Adrenal gland (tissue), 12 donors: ENCODE results near the gene SMC1B. TPM values are rescaled to one million over a fixed set of nuclear protein-coding genes. Genes with fewer than 3 reads are reported as not detected.
A peak's percentile ranks its signal among the peaks of the same experiment; 100 is the strongest.

Experiments used
- DNase-seq, 7 donors: peaks; one replicate each; pipeline ENCODE4 v3.0.0-alpha.2; 2019 to 2020
- H3K27ac ChIP-seq, 5 donors: fragments of 200-600 bp; sonication (generic) in 4 of 5; 1 replicate in 3 of 5; 2 replicates in 2 of 5; pipeline versions ENCODE4 v1.5.1 to v1.8.0; 2016 to 2020; ENCODE audit warnings: mild to moderate bottlenecking in 1 of 5
- H3K27me3 ChIP-seq: fragments of 200-600 bp; 2 replicates; pipeline ENCODE4 v1.8.0; 2021
- H3K36me3 ChIP-seq, 2 donors: fragments of 200-600 bp; replicated peaks in 1 of 2; 1 replicate in 1 of 2; 2 replicates in 1 of 2; pipeline versions ENCODE4 v1.5.1 to v1.8.0; 2018 to 2022
- H3K4me1 ChIP-seq, 2 donors: fragments of 200-600 bp; replicated peaks in 1 of 2; 1 replicate in 1 of 2; 2 replicates in 1 of 2; pipeline versions ENCODE4 v1.5.1 to v1.8.0; 2018 to 2021
- H3K4me3 ChIP-seq, 4 donors: fragments of 200-600 bp; sonication (generic) in 3 of 4; one replicate each; pipeline ENCODE4 v1.5.1; 2016 to 2018
- H3K9me3 ChIP-seq, 3 donors: fragments of 200-600 bp; sonication (generic) in 1 of 3; replicated peaks in 1 of 3; 1 replicate in 2 of 3; 2 replicates in 1 of 3; pipeline versions ENCODE4 v1.5.1 to v1.8.0; 2016 to 2021
- CTCF ChIP-seq, 6 experiments: fragments of 450-650 bp in 4 of 6; fragments of 200-600 bp in 2 of 6; sonication (generic) in 1 of 6; IDR thresholded peaks; 1 replicate in 5 of 6; 2 replicates in 1 of 6; pipeline versions ENCODE4 v1.5.1 to v1.8.0; 2016 to 2021; ENCODE audit warnings: antibody characterized with exemption in 6 of 6, mild to moderate bottlenecking in 2 of 6, moderate library complexity in 1 of 6
- POLR2A ChIP-seq, 2 donors: fragments of 450-650 bp; IDR thresholded peaks; one replicate each; pipeline ENCODE4 v1.6.1; 2017; ENCODE audit warnings: antibody characterized with exemption in 2 of 2, mild to moderate bottlenecking in 2 of 2, moderate library complexity in 1 of 2
- WGBS, 4 donors: extraction: QIAGEN DNeasy Blood & Tissue Kit in 2 of 4; methylation state at CpG; one replicate each; pipeline versions ENCODE4 v1.1.5 to v1.1.7; 2013 to 2017; 5-methylcytosine and 5-hydroxymethylcytosine counted together
- intact Hi-C, 2 donors: fragments of 100-400 bp; cut with DNase I; formaldehyde crosslinking; loops; one replicate each; pipeline versions ENCODE4 v1.14.1 to v1.15.0; 2022 to 2023
- polyA plus RNA-seq, 3 donors: library from polyadenylated mRNA; stranded (reverse); fragments of 200-250 nt in 2 of 3; fragments of 350-450 nt in 1 of 3; fragmentation: Illumina TruSeq in 1 of 3; extraction: RNeasy Lipid Tissue Mini Kit (QIAGEN cat#74804) in 1 of 3; gene quantifications; one replicate each; pipeline ENCODE4 v1.2.3, GENCODE V29; 2013 to 2014
- total RNA-seq, 9 donors: library from RNA; depleted of rRNA in 4 of 9; stranded (reverse); fragments of >200 nt in 4 of 9; fragments of 120-200 nt in 1 of 9; fragmentation: NEBNext Ultra II Directional in 1 of 9; extraction: Animal tissue kit (Norgen Biotek cat#: 25700) in 1 of 9; gene quantifications; one replicate each; pipeline versions ENCODE4 v1.1.0 to v1.2.4, GENCODE V29; 2013 to 2023
- donor health status: healthy with polysubstance abuse.
- donor health status: Bipolar disorder and iron deficiency.
- donor health status: DM: yes; HTN: yes; CAD: no.
- donor health status: DM: no; HTN: no; CAD: no.
- donor health status: DM: no; HTN: no; CAD: no.
- donor health status: DM: yes; HTN: yes; CAD: no.

Gene SMC1B
- total and polyA plus RNA-seq, 12 donors: 0.06 TPM; not detected in 11

- DNase-seq: no peak
- no peak for TF ChIP-seq CTCF (IDR thresholded peaks at IDR 0.05)
- no peak for TF ChIP-seq POLR2A (IDR thresholded peaks at IDR 0.05)
- Histone ChIP-seq H3K9me3 (no peaks in the 10 kb centered on the region), H3K36me3 (no peaks in the 10 kb centered on the region), H3K4me3 (no peak overlapping the region), H3K27me3 (no peaks in the 10 kb centered on the region), H3K27ac (peak overlapping the region in 3 of 5 donors; percentile 54 to 81 (median 70)), H3K4me1 (peaks cover 0 to 22% of the 10 kb centered on the region in 2 donors)
- intact Hi-C loops: no loop called here
- WGBS, 4 donors: 83 to 91% (median 88%) methylated on average over 9 of the region's 9 CpGs
Measured at GRCh38 chr22:45316796-45317526, 96.4 kb downstream of the SMC1B start.

- Histone ChIP-seq H3K4me1 (peaks cover 7 to 33% of the 10 kb centered on the region in 2 donors), H3K27me3 (no peaks in the 10 kb centered on the region), H3K27ac (peak overlapping the region in 1 of 5 donors; percentile 21), H3K36me3 (no peaks in the 10 kb centered on the region), H3K9me3 (no peaks in the 10 kb centered on the region), H3K4me3 (no peak overlapping the region)
- 89 to 95% (median 91%) methylated on average over 6 of the region's 6 CpGs for WGBS, 4 donors
- intact Hi-C loops: no loop called here
- no peak for DNase-seq
- TF ChIP-seq CTCF (IDR thresholded peaks at IDR 0.05) (no peak), POLR2A (IDR thresholded peaks at IDR 0.05) (no peak)
Measured at GRCh38 chr22:45314786-45315185, 98.6 kb downstream of the SMC1B start.

DNA sequence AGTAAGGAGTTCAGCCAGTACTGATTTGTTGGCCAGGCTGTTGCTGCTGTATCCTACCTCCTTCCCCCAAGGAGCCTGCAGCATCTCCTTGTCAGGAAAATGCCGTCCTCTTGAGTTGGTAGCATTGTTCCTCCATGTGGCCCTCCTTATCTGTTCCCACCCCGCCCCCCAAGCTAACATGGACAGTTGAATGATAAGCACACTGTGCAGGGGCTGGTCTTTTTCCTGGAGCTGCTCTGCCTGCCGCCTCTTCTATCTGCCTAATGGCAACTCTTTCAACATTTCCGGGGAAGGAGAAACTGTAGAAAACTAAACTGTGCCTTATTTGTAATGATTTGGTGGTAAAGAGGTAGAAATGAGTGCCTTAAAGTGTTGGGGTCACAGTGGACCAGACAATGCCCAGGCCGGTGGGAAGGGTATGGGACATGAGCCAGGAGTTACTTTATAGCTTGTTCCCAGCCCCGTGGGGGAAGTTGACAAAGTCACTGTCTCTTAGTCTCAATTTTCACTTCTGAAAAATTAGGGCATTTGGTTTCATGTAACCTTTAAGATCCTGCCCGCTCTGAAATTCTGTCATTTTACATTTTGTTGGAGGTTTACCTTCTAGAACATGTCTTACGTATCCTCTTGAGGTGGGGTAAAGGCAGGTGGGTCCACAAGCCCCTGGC, 99.2 kb downstream of the SMC1B start:
- H3K4me3 ChIP-seq: no peak overlapping the region
- peak overlapping the region in 1 of 5 donors; percentile 21 for H3K27ac ChIP-seq
- intact Hi-C loops: no loop called here
- no peaks in the 10 kb centered on the region for H3K27me3 ChIP-seq
- peaks cover 7 to 30% of the 10 kb centered on the region in 2 donors for H3K4me1 ChIP-seq
- 70 to 74% (median 72%) methylated on average over 8 of the region's 8 CpGs for WGBS, 4 donors
- TF ChIP-seq POLR2A (IDR thresholded peaks at IDR 0.05) (no peak), CTCF (IDR thresholded peaks at IDR 0.05) (no peak)
- DNase-seq: no peak
- H3K9me3 ChIP-seq: no peaks in the 10 kb centered on the region
- no peaks in the 10 kb centered on the region for H3K36me3 ChIP-seq

DNA sequence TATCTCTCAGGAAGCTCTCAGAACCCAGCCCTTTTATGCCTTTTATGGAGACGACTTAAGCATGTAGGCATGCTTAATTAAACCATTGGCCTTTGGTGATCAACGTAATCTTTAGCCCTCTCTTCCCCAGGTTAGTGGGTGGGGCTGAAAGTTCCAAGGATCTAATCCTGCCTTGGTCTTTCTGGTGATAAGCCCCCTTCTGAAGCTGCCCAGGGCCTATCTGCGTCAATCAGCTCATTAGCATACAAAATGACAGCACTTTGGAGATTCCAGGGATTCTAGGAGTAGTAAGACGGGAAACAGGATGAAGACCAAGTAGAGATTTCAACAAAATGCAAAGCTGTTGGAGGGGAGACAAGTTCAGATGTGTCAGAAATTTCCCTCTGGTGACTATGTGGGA, 100.5 kb downstream of the SMC1B start:
- intact Hi-C loops: no loop called here
- DNase-seq: no peak
- H3K27me3 ChIP-seq: no peaks in the 10 kb centered on the region
- no peaks in the 10 kb centered on the region for H3K36me3 ChIP-seq
- H3K4me3 ChIP-seq: no peak overlapping the region
- peaks cover 7 to 21% of the 10 kb centered on the region in 2 donors for H3K4me1 ChIP-seq
- no peak for TF ChIP-seq CTCF (IDR thresholded peaks at IDR 0.05)
- no peak for TF ChIP-seq POLR2A (IDR thresholded peaks at IDR 0.05)
- no peak overlapping the region for H3K27ac ChIP-seq
- no peaks in the 10 kb centered on the region for H3K9me3 ChIP-seq
- WGBS, 4 donors: 78 to 93% (median 83%) methylated on average over 4 of the region's 4 CpGs
